Neural progenitor cell (in vitro differentiated cells): ENCODE data around the gene PROSER3. TPM values are rescaled to one million over a fixed set of nuclear protein-coding genes. Genes with fewer than 3 reads are reported as not detected.
"Not testable (repeated sequence)": the region's sequence is repeated elsewhere in the genome, so short reads cannot be mapped to it uniquely, and the experiment has no call there.

ENCODE experiments used
- DNase-seq: peaks from one replicate; pipeline ENCODE4 v3.0.0-alpha.2; 2016; ENCODE audit warnings: low spot score
- H2AFZ ChIP-seq: fragments of 200-600 bp; sonication (generic); replicated peaks from 2 replicates; pipeline ENCODE4 v1.6.1; 2016; ENCODE audit warnings: antibody characterized with exemption
- H3F3A ChIP-seq: fragments of 200-600 bp; sonication (generic); 2 replicates; pipeline ENCODE4 v1.6.1; 2016; ENCODE audit warnings: antibody characterized with exemption, low read depth
- H3K27ac ChIP-seq: fragments of 200-600 bp; sonication (generic); 2 replicates; pipeline ENCODE4 v1.5.1; 2016; ENCODE audit warnings: mild to moderate bottlenecking
- H3K27me3 ChIP-seq: fragments of 200-600 bp; sonication (generic); 2 replicates; pipeline ENCODE4 v1.6.1; 2016; ENCODE audit warnings: mild to moderate bottlenecking, moderate library complexity
- H3K36me3 ChIP-seq: fragments of 200-600 bp; sonication (generic); 2 replicates; pipeline ENCODE4 v1.5.1; 2016
- H3K4me1 ChIP-seq: fragments of 200-600 bp; sonication (generic); 2 replicates; pipeline ENCODE4 v1.6.1; 2016; ENCODE audit warnings: mixed run types
- H3K4me2 ChIP-seq: fragments of 200-600 bp; sonication (generic); 2 replicates; pipeline ENCODE4 v1.6.1; 2016
- H3K4me3 ChIP-seq: fragments of 200-600 bp; sonication (generic); 2 replicates; pipeline ENCODE4 v1.5.1; 2016
- H3K79me2 ChIP-seq: fragments of 200-600 bp; sonication (generic); 2 replicates; pipeline ENCODE4 v1.6.1; 2016; ENCODE audit warnings: low read depth
- H3K9ac ChIP-seq: fragments of 200-600 bp; sonication (generic); 2 replicates; pipeline ENCODE4 v1.6.1; 2016
- H3K9me3 ChIP-seq: fragments of 200-600 bp; sonication (generic); 2 replicates; pipeline ENCODE4 v1.5.1; 2016; ENCODE audit warnings: low read depth
- H4K20me1 ChIP-seq: fragments of 200-600 bp; sonication (generic); 2 replicates; pipeline ENCODE4 v1.6.1; 2016; ENCODE audit warnings: low read depth
- H3K27ac Mint-ChIP-seq: 3 replicates; pipeline ENCODE4 v1.8.0; 2021; ENCODE audit warnings: mixed read lengths
- H3K27me3 Mint-ChIP-seq: 2 replicates; pipeline ENCODE4 v1.8.0; 2022; ENCODE audit warnings: low read depth, mild to moderate bottlenecking, inconsistent platforms, moderate library complexity, mixed read lengths; ENCODE audit not compliant: insufficient read depth
- H3K36me3 Mint-ChIP-seq: 3 replicates; pipeline ENCODE4 v1.8.0; 2021; ENCODE audit warnings: mixed read lengths
- H3K4me1 Mint-ChIP-seq: 3 replicates; pipeline ENCODE4 v1.8.0; 2021; ENCODE audit warnings: mixed read lengths
- H3K4me3 Mint-ChIP-seq: 3 replicates; pipeline ENCODE4 v1.8.0; 2021; ENCODE audit warnings: mild to moderate bottlenecking, moderate library complexity, mixed read lengths
- H3K9me3 Mint-ChIP-seq: 3 replicates; pipeline ENCODE4 v1.8.0; 2020; ENCODE audit warnings: mixed read lengths
- EZH2 ChIP-seq: fragments of 200-600 bp; sonication (generic); IDR thresholded peaks from 2 replicates; pipeline ENCODE4 v1.6.1; 2017; ENCODE audit warnings: antibody characterized with exemption, mild to moderate bottlenecking, moderate library complexity
- EZH2phosphoT487 ChIP-seq: fragments of 200-600 bp; sonication (generic); IDR thresholded peaks from 2 replicates; pipeline ENCODE4 v1.6.1; 2017; ENCODE audit warnings: antibody characterized with exemption
- total RNA-seq: library from RNA; depleted of rRNA; stranded (reverse); fragments of >200 nt; gene quantifications from 2 replicates; pipeline ENCODE4 v1.2.3, GENCODE V29; 2015; ENCODE audit warnings: low replicate concordance
- TF ChIP-seq, protein P1 (sequence below): fragments of 200-600 bp; sonication (generic); IDR thresholded peaks from 2 replicates; pipeline ENCODE4 v1.5.1; 2017; ENCODE audit warnings: antibody characterized with exemption, mild to moderate bottlenecking

Gene PROSER3
- total RNA-seq, 1 donor from 2014 or later, result 7.1 TPM

DNA sequence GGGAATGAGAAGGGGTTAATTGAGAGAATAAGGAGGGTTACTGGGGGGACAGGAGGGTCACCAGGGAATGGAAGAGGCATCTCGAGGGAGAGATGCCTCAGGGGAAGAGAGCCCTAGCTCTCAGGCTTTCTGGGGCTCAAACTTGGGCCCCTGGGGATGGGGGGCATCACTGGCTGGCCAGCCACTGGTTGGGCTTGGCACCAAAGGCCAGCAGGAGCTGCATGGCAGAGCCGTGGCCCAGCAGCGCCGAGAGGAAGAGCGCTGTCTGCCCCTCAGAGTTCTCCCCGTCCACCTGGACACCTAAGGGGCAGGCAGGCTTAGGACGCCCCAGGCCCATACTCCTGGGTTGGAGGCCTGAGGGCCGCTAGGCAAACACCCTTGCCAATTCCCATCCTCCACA is 34.9 kb downstream of the PROSER3 start:
- H3K4me3 Mint-ChIP-seq, result no peak overlapping the region
- Histone ChIP-seq H3K4me3 (no peak overlapping the region), H3K9me3 (no peaks in the 10 kb centered on the region), H3F3A (no peaks in the 10 kb centered on the region), H4K20me1 (no peaks in the 10 kb centered on the region), H3K36me3 (no peaks in the 10 kb centered on the region), H3K27me3 (peaks cover 35% of the 10 kb centered on the region), H3K9ac (no peak overlapping the region), H3K4me1 (peaks cover 5% of the 10 kb centered on the region), H3K27ac (no peak overlapping the region), H3K79me2 (no peaks in the 10 kb centered on the region), H2AFZ (no peak overlapping the region), H3K4me2 (no peak overlapping the region)
- H3K4me1 Mint-ChIP-seq, result peaks cover 5% of the 10 kb centered on the region
- TF ChIP-seq EZH2phosphoT487, result no peak
- no peak for TF ChIP-seq EZH2
- TF ChIP-seq, protein P1, sequence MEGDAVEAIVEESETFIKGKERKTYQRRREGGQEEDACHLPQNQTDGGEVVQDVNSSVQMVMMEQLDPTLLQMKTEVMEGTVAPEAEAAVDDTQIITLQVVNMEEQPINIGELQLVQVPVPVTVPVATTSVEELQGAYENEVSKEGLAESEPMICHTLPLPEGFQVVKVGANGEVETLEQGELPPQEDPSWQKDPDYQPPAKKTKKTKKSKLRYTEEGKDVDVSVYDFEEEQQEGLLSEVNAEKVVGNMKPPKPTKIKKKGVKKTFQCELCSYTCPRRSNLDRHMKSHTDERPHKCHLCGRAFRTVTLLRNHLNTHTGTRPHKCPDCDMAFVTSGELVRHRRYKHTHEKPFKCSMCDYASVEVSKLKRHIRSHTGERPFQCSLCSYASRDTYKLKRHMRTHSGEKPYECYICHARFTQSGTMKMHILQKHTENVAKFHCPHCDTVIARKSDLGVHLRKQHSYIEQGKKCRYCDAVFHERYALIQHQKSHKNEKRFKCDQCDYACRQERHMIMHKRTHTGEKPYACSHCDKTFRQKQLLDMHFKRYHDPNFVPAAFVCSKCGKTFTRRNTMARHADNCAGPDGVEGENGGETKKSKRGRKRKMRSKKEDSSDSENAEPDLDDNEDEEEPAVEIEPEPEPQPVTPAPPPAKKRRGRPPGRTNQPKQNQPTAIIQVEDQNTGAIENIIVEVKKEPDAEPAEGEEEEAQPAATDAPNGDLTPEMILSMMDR, result no peak
- H3K36me3 Mint-ChIP-seq, result peaks cover 1% of the 10 kb centered on the region
- DNase-seq, result no peak
- H3K9me3 Mint-ChIP-seq, result no peaks in the 10 kb centered on the region
- H3K27ac Mint-ChIP-seq, result no peak overlapping the region
- H3K27me3 Mint-ChIP-seq, result peaks cover 29% of the 10 kb centered on the region

DNA sequence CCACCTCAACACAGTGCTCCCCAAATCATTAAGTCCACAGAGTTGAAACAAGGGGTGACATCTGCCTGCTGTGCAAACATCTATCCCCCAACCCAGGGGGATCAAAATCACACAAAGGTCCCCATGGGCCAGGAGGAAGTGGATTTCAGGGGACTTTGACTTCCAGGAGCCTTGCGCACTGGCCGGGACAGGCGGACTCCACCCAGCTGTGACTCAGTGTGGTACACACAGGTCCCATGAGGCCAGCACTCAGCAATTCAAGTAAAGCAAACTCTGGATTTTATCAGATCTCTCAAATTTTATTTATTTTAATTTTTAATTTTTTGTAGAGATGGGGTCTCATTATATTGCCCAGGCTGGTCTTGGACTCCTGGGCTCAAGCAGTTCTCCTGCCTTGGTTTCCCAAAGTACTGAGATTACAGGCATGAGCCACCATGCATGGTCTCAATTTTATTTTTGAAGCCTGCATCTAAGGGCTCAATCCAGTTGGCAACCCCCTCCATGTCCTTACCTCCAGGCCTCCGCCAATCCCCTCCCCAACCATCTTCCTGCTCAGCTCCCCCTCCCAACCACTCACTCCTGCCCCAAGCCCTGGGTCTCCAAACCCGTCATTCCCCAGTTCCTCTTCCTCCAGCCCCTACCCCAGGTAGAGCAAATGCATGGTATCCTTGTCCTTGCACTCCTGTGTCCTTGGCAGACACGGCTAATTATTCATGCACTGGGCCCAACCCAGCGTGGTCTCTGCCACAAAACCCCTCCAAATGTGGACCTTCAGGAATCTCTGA is 35.6 kb downstream of the PROSER3 start:
- Mint-ChIP-seq H3K27me3 (peaks cover 33% of the 10 kb centered on the region), H3K4me3 (no peak overlapping the region)
- TF ChIP-seq, protein P1, result no peak
- TF ChIP-seq EZH2 (no peak), EZH2phosphoT487 (no peak)

GRCh38 chr19:35795564-35795963 is 37.6 kb downstream of the PROSER3 start:
- H3K9me3 Mint-ChIP-seq, DNase-seq: not testable (repeated sequence)

More for the DNA sequence above, 35.6 kb downstream of the PROSER3 start:
- no peak for DNase-seq
- H3K36me3 ChIP-seq, result no peaks in the 10 kb centered on the region
- Mint-ChIP-seq H3K27ac (no peak overlapping the region), H3K9me3 (no peaks in the 10 kb centered on the region), H3K36me3 (no peaks in the 10 kb centered on the region), H3K4me1 (peaks cover 5% of the 10 kb centered on the region)
- H3K4me2 ChIP-seq, result no peak overlapping the region
- no peaks in the 10 kb centered on the region for H4K20me1 ChIP-seq
- peaks cover 41% of the 10 kb centered on the region for H3K27me3 ChIP-seq
- H2AFZ ChIP-seq, result no peak overlapping the region
- no peak overlapping the region for H3K27ac ChIP-seq
- no peak overlapping the region for H3K4me3 ChIP-seq
- H3K79me2 ChIP-seq, result no peaks in the 10 kb centered on the region
- no peaks in the 10 kb centered on the region for H3F3A ChIP-seq
- peaks cover 5% of the 10 kb centered on the region for H3K4me1 ChIP-seq
- no peak overlapping the region for H3K9ac ChIP-seq
- H3K9me3 ChIP-seq, result no peaks in the 10 kb centered on the region

More at GRCh38 chr19:35795564-35795963, 37.6 kb downstream of the PROSER3 start:
- H3F3A ChIP-seq, H3K27ac ChIP-seq, H3K27ac Mint-ChIP-seq, H3K9ac ChIP-seq, H3K79me2 ChIP-seq, H3K4me1 Mint-ChIP-seq, H2AFZ ChIP-seq, H4K20me1 ChIP-seq, H3K4me2 ChIP-seq, H3K36me3 Mint-ChIP-seq, H3K4me3 ChIP-seq, H3K4me3 Mint-ChIP-seq, H3K4me1 ChIP-seq, H3K9me3 ChIP-seq, H3K36me3 ChIP-seq: not testable (repeated sequence)
- H3K27me3 Mint-ChIP-seq, result peaks cover 40% of the 10 kb centered on the region
- H3K27me3 ChIP-seq, result peaks cover 46% of the 10 kb centered on the region
